H1 (cell line): Measurements from ENCODE around the gene TRPV2. TPM values are rescaled to one million over a fixed set of nuclear protein-coding genes. Genes with fewer than 3 reads are reported as not detected.

Experiments
- CTCF ChIA-PET: fragments of 300-600 bp; sonication (Branson Sonifier 250); formaldehyde crosslinking; loops from one replicate; lab custom pipeline; 2021; ENCODE audit not compliant: partially characterized antibody; lab: Charles Lee
- POLR2A ChIA-PET: fragments of 300-600 bp; sonication (Branson Sonifier 250); formaldehyde crosslinking; loops from one replicate; lab custom pipeline; 2021; ENCODE audit warnings: inconsistent platforms; ENCODE audit not compliant: partially characterized antibody; lab: Charles Lee
- DNase-seq, 2 experiments: peaks; one replicate each; pipeline versions ENCODE4 v3.0.0 to v3.0.0-alpha.2; 2010 to 2022; ENCODE audit warnings: low spot score in 2 of 2, low read depth in 1 of 2, mixed read lengths in 1 of 2
- FAIRE-seq: peaks from 2 replicates; lab custom pipeline; 2011; peaks lifted over from hg19 to GRCh38; lab: Jason Lieb, UNC
- H2AFZ ChIP-seq: 2 replicates; pipeline ENCODE4 v1.8.1; 2012; ENCODE audit warnings: low read length, inconsistent platforms
- H2AK5ac ChIP-seq: 2 replicates; pipeline ENCODE4 v1.6.1; 2013; ENCODE audit warnings: low read depth, low read length
- H2BK120ac ChIP-seq: replicated peaks from 2 replicates; pipeline ENCODE3; 2013; ENCODE audit warnings: low read depth, low read length, inconsistent platforms
- H2BK12ac ChIP-seq: 2 replicates; pipeline ENCODE4 v1.6.1; 2013; ENCODE audit warnings: low read depth, low read length
- H2BK15ac ChIP-seq: 2 replicates; pipeline ENCODE4 v1.6.1; 2013; ENCODE audit warnings: low read length
- H2BK20ac ChIP-seq: 2 replicates; pipeline ENCODE4 v1.6.1; 2013; ENCODE audit warnings: low read length
- H2BK5ac ChIP-seq: 2 replicates; pipeline ENCODE4 v1.6.1; 2013; ENCODE audit warnings: low read depth, low read length
- H3K14ac ChIP-seq: 2 replicates; pipeline ENCODE4 v1.6.1; 2013; ENCODE audit warnings: inconsistent platforms; ENCODE audit not compliant: insufficient read length
- H3K18ac ChIP-seq: 2 replicates; pipeline ENCODE4 v1.6.1; 2013; ENCODE audit warnings: low read length; ENCODE audit errors: extremely low read depth
- H3K23ac ChIP-seq: 2 replicates; pipeline ENCODE4 v1.6.1; 2013; ENCODE audit warnings: inconsistent platforms; ENCODE audit not compliant: insufficient read length
- H3K23me2 ChIP-seq: 2 replicates; pipeline ENCODE4 v1.6.1; 2013; ENCODE audit warnings: low read depth, low read length
- H3K27ac ChIP-seq: 2 replicates; pipeline ENCODE4 v1.6.1; 2011; ENCODE audit warnings: low read depth, low read length, inconsistent platforms
- H3K27me3 ChIP-seq, 4 experiments: replicated peaks in 1 of 4; 1 replicate in 1 of 4; 2 replicates in 3 of 4; pipeline versions ENCODE4 v1.6.1 to v1.8.1; 2011 to 2013; ENCODE audit warnings: low read length in 3 of 4, mild to moderate bottlenecking in 3 of 4, inconsistent platforms in 2 of 4, mixed read lengths in 2 of 4, moderate library complexity in 1 of 4; ENCODE audit not compliant: control insufficient read depth in 3 of 4, insufficient read depth in 3 of 4; ENCODE audit errors: extremely low read depth in 1 of 4
- H3K36me3 ChIP-seq, 4 experiments: 2 replicates each; pipeline versions ENCODE4 v1.6.1 to v1.8.1; 2011 to 2013; ENCODE audit warnings: mild to moderate bottlenecking in 4 of 4, low read length in 3 of 4, moderate library complexity in 2 of 4, control low read depth in 1 of 4, inconsistent platforms in 1 of 4; ENCODE audit not compliant: insufficient read depth in 4 of 4, control insufficient read depth in 2 of 4
- H3K4ac ChIP-seq: replicated peaks from 2 replicates; pipeline ENCODE3; 2013; ENCODE audit warnings: low read length, low read depth, mixed read lengths, inconsistent platforms; ENCODE audit not compliant: insufficient read length
- H3K4me1 ChIP-seq, 4 experiments: replicated peaks in 1 of 4; 1 replicate in 1 of 4; 2 replicates in 3 of 4; pipeline versions ENCODE4 v1.6.1 to v1.8.1; 2011 to 2013; ENCODE audit warnings: low read length in 3 of 4, inconsistent platforms in 2 of 4, mixed read lengths in 1 of 4; ENCODE audit not compliant: insufficient read depth in 4 of 4, control insufficient read depth in 3 of 4
- H3K4me2 ChIP-seq, 2 experiments: 2 replicates each; pipeline versions ENCODE4 v1.6.1 to v1.8.1; 2011 to 2013; ENCODE audit warnings: low read depth in 2 of 2, low read length in 2 of 2, control low read depth in 1 of 2, inconsistent platforms in 1 of 2, mild to moderate bottlenecking in 1 of 2; ENCODE audit not compliant: insufficient read depth in 1 of 2
- H3K4me3 ChIP-seq, 4 experiments: fragments of 200-600, 300-600 bp in 1 of 4; sonication (generic), shearing (Covaris generic), sonication (Bioruptor Twin) in 1 of 4; 2 replicates each; pipeline versions ENCODE4 v1.5.1 to v1.8.1; 2011 to 2016; ENCODE audit warnings: low read length in 4 of 4, low read depth in 3 of 4, control low read depth in 2 of 4, inconsistent platforms in 2 of 4, mild to moderate bottlenecking in 2 of 4, mixed read lengths in 1 of 4, moderate library complexity in 1 of 4; ENCODE audit not compliant: insufficient read depth in 2 of 4; ENCODE audit errors: extremely low read depth in 1 of 4
- H3K56ac ChIP-seq: replicated peaks from 2 replicates; pipeline ENCODE3; 2013; ENCODE audit warnings: low read depth, mild to moderate bottlenecking, mixed read lengths, low read length, inconsistent platforms; ENCODE audit not compliant: insufficient read length
- H3K79me1 ChIP-seq: 2 replicates; pipeline ENCODE4 v1.6.1; 2013; ENCODE audit warnings: low read depth, low read length, control low read depth
- H3K79me2 ChIP-seq, 2 experiments: 2 replicates each; pipeline versions ENCODE4 v1.6.1 to v1.8.1; 2012 to 2013; ENCODE audit warnings: low read length in 2 of 2, mild to moderate bottlenecking in 2 of 2, inconsistent platforms in 1 of 2; ENCODE audit not compliant: insufficient read depth in 2 of 2, control insufficient read depth in 1 of 2
- H3K9ac ChIP-seq, 4 experiments: replicated peaks in 1 of 4; 1 replicate in 1 of 4; 2 replicates in 3 of 4; pipeline versions ENCODE4 v1.6.1 to v1.8.1; 2011 to 2013; ENCODE audit warnings: low read depth in 3 of 4, low read length in 3 of 4, control low read depth in 2 of 4, mild to moderate bottlenecking in 2 of 4, moderate library complexity in 2 of 4, inconsistent platforms in 1 of 4; ENCODE audit errors: extremely low read depth in 1 of 4
- H3K9me3 ChIP-seq, 2 experiments: 2 replicates each; pipeline versions ENCODE4 v1.6.1 to v1.8.1; 2012 to 2013; ENCODE audit warnings: mild to moderate bottlenecking in 2 of 2, moderate library complexity in 2 of 2, control low read depth in 1 of 2, inconsistent platforms in 1 of 2, low read depth in 1 of 2, low read length in 1 of 2, mixed read lengths in 1 of 2; ENCODE audit not compliant: insufficient read depth in 2 of 2
- H4K20me1 ChIP-seq, 2 experiments: replicated peaks in 1 of 2; 2 replicates each; pipeline versions ENCODE3 to v1.8.1; 2011 to 2013; ENCODE audit warnings: inconsistent platforms in 2 of 2, low read length in 2 of 2, mild to moderate bottlenecking in 1 of 2; ENCODE audit not compliant: insufficient read depth in 2 of 2, control insufficient read depth in 1 of 2
- H4K5ac ChIP-seq: 2 replicates; pipeline ENCODE4 v1.6.1; 2013; ENCODE audit warnings: low read length, low read depth, mixed read lengths, inconsistent platforms; ENCODE audit not compliant: insufficient read length
- H4K8ac ChIP-seq: 2 replicates; pipeline ENCODE4 v1.8.0; 2013; ENCODE audit warnings: mild to moderate bottlenecking, moderate library complexity, low read length, inconsistent platforms; ENCODE audit not compliant: insufficient read depth; ENCODE audit errors: extremely low read depth
- H4K91ac ChIP-seq: replicated peaks from 2 replicates; pipeline ENCODE3; 2013; ENCODE audit warnings: low read length, mixed read lengths, inconsistent platforms; ENCODE audit not compliant: insufficient read length
- JUN ChIP-seq: IDR thresholded peaks from 2 replicates; pipeline ENCODE4 v1.6.1; 2011; ENCODE audit warnings: low read depth, mild to moderate bottlenecking, improper control_type of control experiment, low read length
- JUND ChIP-seq: IDR thresholded peaks from 2 replicates; pipeline ENCODE4 v1.6.1; 2011; ENCODE audit warnings: mild to moderate bottlenecking, improper control_type of control experiment, low read length
- NRF1 ChIP-seq: IDR thresholded peaks from 2 replicates; pipeline ENCODE4 v1.6.1; 2011; ENCODE audit warnings: mild to moderate bottlenecking, low read depth, low read length, improper control_type of control experiment
- WGBS, 2 experiments: shearing (Covaris generic) in 1 of 2; methylation state at CpG; one replicate each; pipeline versions ENCODE4 v1.1.6 to v1.1.7; 2013 to 2015; ENCODE audit warnings: low lambda C conversion rate in 2 of 2, mixed read lengths in 2 of 2, inconsistent platforms in 1 of 2, low coverage in 1 of 2, missing lambda C conversion rate in 1 of 2; ENCODE audit not compliant: insufficient replicate concordance in 2 of 2, insufficient coverage in 1 of 2, insufficient read length in 1 of 2; ENCODE audit errors: extremely low coverage in 1 of 2, missing lambda C conversion rate in 1 of 2; 5-methylcytosine and 5-hydroxymethylcytosine counted together
- polyA plus RNA-seq, 7 experiments: library from polyadenylated mRNA; depleted of rRNA in 3 of 7; stranded (reverse) in 5 of 7; unstranded in 2 of 7; fragments of >200 nt in 5 of 7; fragments of 200-250 nt in 2 of 7; gene quantifications; 1 replicate in 5 of 7; 2 replicates in 1 of 7; 4 replicates in 1 of 7; pipeline versions ENCODE4 v1.2.1 to v1.2.3, GENCODE V29; 2011 to 2013; ENCODE audit warnings: missing spikeins in 2 of 7, mixed read lengths in 2 of 7
- total RNA-seq: library from RNA; stranded (reverse); fragmentation: NEBNext Ultra II Directional; extraction: Animal tissue kit (Norgen Biotek cat#: 25700); gene quantifications from 2 replicates; pipeline ENCODE4 v1.2.1, GENCODE V29; 2021

TRPV2 gene
- total and polyA plus RNA-seq, 2 of the 8 experiments (the other 6 are each of a cell fraction or from before 2014, with no cell fraction given) = 1.7 to 2.1 TPM

- no peak overlapping the region for H2BK20ac ChIP-seq
- H4K91ac ChIP-seq = no peak overlapping the region
- TF ChIP-seq JUND = peak; percentile 63; the same call in 1 of the 2 replicates
- TF ChIP-seq NRF1 = no peak
- TF ChIP-seq JUN = 0 out of 2 replicates have a peak, but pooled peaks have one; percentile 28
- peak overlapping the region; percentile 97 for H2BK15ac ChIP-seq
- H3K14ac ChIP-seq = no peak overlapping the region
- H3K18ac ChIP-seq = 0 out of 2 replicates have a peak overlapping the region, but pooled peaks have one; percentile 32
- POLR2A ChIA-PET = interaction anchor here (4.0 kb wide), 1 partner anchor 11 kb away, joined by 20 read pairs; no protein-coding TSS in a partner anchor
- H3K79me1 ChIP-seq = peaks cover 3% of the 10 kb centered on the region
- no peak overlapping the region for H2AFZ ChIP-seq
- peak overlapping the region; percentile 4; the same call in 1 of the 2 replicates for H2BK5ac ChIP-seq
- H3K23me2 ChIP-seq = no peaks in the 10 kb centered on the region
- H2AK5ac ChIP-seq = no peak overlapping the region
- peaks cover 0 to 33% (median 9%) of the 10 kb centered on the region in 4 experiments; a peak in 5 of 7 replicates for H3K4me1 ChIP-seq
- no peaks in the 10 kb centered on the region for H3K27me3 ChIP-seq
- H3K4me3 ChIP-seq = no peak overlapping the region
- no peak overlapping the region for H3K23ac ChIP-seq
- H3K4me2 ChIP-seq = no peak overlapping the region
- H4K5ac ChIP-seq = no peak overlapping the region
- H4K20me1 ChIP-seq = peaks cover 0 to 2% of the 10 kb centered on the region in 2 experiments
- WGBS, 2 experiments = 71% methylated on average over 5 of the region's 5 CpGs; no CpG with 5 or more reads in 1 of the 2 experiments
- no peaks in the 10 kb centered on the region for H3K36me3 ChIP-seq
- no peak overlapping the region for H3K56ac ChIP-seq
- H4K8ac ChIP-seq = no peak overlapping the region
- no peak for DNase-seq
- H3K4ac ChIP-seq = no peak overlapping the region
- no peaks in the 10 kb centered on the region for H3K79me2 ChIP-seq
- H2BK120ac ChIP-seq = no peak overlapping the region
- CTCF ChIA-PET = interaction anchor here (1.3 to 15.4 kb wide), 5 partner anchors 10 to 44 kb away, joined by 3 to 124 read pairs (median 28); no protein-coding TSS in a partner anchor
- H2BK12ac ChIP-seq = no peak overlapping the region; the same call in 1 of the 2 replicates
- no peak overlapping the region for H3K27ac ChIP-seq
- no peaks in the 10 kb centered on the region for H3K9me3 ChIP-seq
- no peak overlapping the region for H3K9ac ChIP-seq
- no peak for FAIRE-seq
Measured at GRCh38 chr17:16477255-16477654, 61.9 kb downstream of the TRPV2 start.
